ENCODE measurements around the gene METTL15.

DNA sequence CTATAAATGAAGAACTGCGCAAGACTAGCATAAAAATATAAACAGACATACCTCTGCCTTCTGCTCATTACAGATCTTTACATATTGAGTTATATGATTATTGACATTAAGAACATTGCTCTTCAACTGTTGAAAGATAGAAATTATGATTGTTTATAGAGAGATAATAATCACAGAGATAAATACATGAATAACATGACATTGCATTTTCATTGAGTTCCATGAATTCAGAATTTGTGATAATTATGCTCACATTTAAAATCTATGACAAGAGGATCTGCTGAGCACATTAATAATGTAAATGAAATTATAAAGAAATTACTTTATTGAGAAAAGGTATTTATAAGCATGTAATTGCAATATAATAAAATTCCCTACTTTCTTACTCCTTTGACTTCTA lies 25.1 kb upstream of the METTL15 start:
- TF ChIP-seq, protein P1, sequence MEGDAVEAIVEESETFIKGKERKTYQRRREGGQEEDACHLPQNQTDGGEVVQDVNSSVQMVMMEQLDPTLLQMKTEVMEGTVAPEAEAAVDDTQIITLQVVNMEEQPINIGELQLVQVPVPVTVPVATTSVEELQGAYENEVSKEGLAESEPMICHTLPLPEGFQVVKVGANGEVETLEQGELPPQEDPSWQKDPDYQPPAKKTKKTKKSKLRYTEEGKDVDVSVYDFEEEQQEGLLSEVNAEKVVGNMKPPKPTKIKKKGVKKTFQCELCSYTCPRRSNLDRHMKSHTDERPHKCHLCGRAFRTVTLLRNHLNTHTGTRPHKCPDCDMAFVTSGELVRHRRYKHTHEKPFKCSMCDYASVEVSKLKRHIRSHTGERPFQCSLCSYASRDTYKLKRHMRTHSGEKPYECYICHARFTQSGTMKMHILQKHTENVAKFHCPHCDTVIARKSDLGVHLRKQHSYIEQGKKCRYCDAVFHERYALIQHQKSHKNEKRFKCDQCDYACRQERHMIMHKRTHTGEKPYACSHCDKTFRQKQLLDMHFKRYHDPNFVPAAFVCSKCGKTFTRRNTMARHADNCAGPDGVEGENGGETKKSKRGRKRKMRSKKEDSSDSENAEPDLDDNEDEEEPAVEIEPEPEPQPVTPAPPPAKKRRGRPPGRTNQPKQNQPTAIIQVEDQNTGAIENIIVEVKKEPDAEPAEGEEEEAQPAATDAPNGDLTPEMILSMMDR (IDR thresholded peaks at IDR 0.05) = no peak
- no peak for TF ChIP-seq POLR2AphosphoS5 (IDR thresholded peaks at IDR 0.05)

Data from breast epithelium (tissue), 3 donors.